Panc1 (cell line): Measurements from ENCODE around the gene KLF16. TPM values are rescaled to one million over a fixed set of nuclear protein-coding genes. Genes with fewer than 3 reads are reported as not detected.

Source experiments
- ATAC-seq: fragments of 200-7000 bp; cut with Tn5 transposase; 2 replicates; pipeline ENCODE4 v1.9.1; 2020; ENCODE audit warnings: mild to moderate bottlenecking, moderate library complexity
- BruUV-seq: library from RNA; stranded (reverse); fragments of 400-500 nt; replicated peaks from 2 replicates; lab custom pipeline; 2021; lab: Mats Ljungman, UMichigan
- CTCF ChIA-PET: fragments of 300-600 bp; sonication (Branson Sonifier 250); formaldehyde crosslinking; loops from one replicate; lab custom pipeline; 2022; ENCODE audit warnings: antibody characterized with exemption; lab: Charles Lee
- POLR2A ChIA-PET: fragments of 300-600 bp; sonication (Branson Sonifier 250); formaldehyde crosslinking; loops from one replicate; lab custom pipeline; 2022; ENCODE audit warnings: antibody characterized with exemption; lab: Charles Lee
- DNase-seq: peaks from one replicate; pipeline ENCODE4 v3.0.0-alpha.2; 2010; ENCODE audit warnings: low read depth, low spot score
- H3K27ac ChIP-seq: 2 replicates; pipeline ENCODE4 v1.5.1; 2011; ENCODE audit warnings: mild to moderate bottlenecking, low read length, inconsistent platforms
- H3K27me3 ChIP-seq: fragments of 200-500 bp; sonication (Bioruptor generic); 2 replicates; pipeline ENCODE4 v1.6.0; 2014; ENCODE audit warnings: low read length, inconsistent platforms; ENCODE audit not compliant: control insufficient read depth, insufficient read depth
- H3K36me3 ChIP-seq: fragments of 200-500 bp; sonication (Bioruptor generic); 2 replicates; pipeline ENCODE4 v1.5.1; 2014; ENCODE audit warnings: inconsistent platforms, mild to moderate bottlenecking, low read length, moderate library complexity; ENCODE audit not compliant: control insufficient read depth, insufficient read depth
- H3K4me1 ChIP-seq: 2 replicates; pipeline ENCODE4 v1.5.1; 2011; ENCODE audit warnings: inconsistent platforms, mild to moderate bottlenecking, low read length, moderate library complexity; ENCODE audit not compliant: control insufficient read depth, insufficient read depth
- H3K4me3 ChIP-seq, 2 experiments: 2 replicates each; pipeline ENCODE4 v1.5.1; 2011 to 2012; ENCODE audit warnings: low read depth in 2 of 2, low read length in 2 of 2, mild to moderate bottlenecking in 2 of 2, inconsistent platforms in 1 of 2, moderate library complexity in 1 of 2
- H3K9me3 ChIP-seq: fragments of 200-500 bp; sonication (Bioruptor generic); 2 replicates; pipeline ENCODE4 v1.5.1; 2014; ENCODE audit warnings: low read depth, mild to moderate bottlenecking, inconsistent platforms, low read length, moderate library complexity; ENCODE audit not compliant: control insufficient read depth, insufficient read depth
- CTCF ChIP-seq: fragments of 450-650 bp; IDR thresholded peaks from 2 replicates; pipeline ENCODE4 v1.5.1; 2017; ENCODE audit warnings: mild to moderate bottlenecking
- POLR2AphosphoS5 ChIP-seq: IDR thresholded peaks from 2 replicates; pipeline ENCODE4 v1.6.1; 2012; ENCODE audit warnings: mild to moderate bottlenecking, low read depth, low read length, moderate library complexity
- REST ChIP-seq, 2 experiments: IDR thresholded peaks; 2 replicates each; pipeline ENCODE4 v1.6.1; 2011 to 2012; ENCODE audit warnings: low read depth in 2 of 2, control low read depth in 1 of 2, low read length in 1 of 2, mild to moderate bottlenecking in 1 of 2, moderate library complexity in 1 of 2; ENCODE audit not compliant: insufficient read depth in 1 of 2
- SIN3A ChIP-seq: IDR thresholded peaks from 2 replicates; pipeline ENCODE4 v1.6.1; 2012; ENCODE audit warnings: low read depth, mild to moderate bottlenecking, low read length, moderate library complexity, borderline replicate concordance; ENCODE audit not compliant: insufficient read depth
- TCF7L2 ChIP-seq: IDR thresholded peaks from 2 replicates; pipeline ENCODE4 v1.6.1; 2011; ENCODE audit warnings: mild to moderate bottlenecking, low read depth, low read length, inconsistent platforms
- in situ Hi-C: cut with HindIII; loops from 2 replicates; pipeline ENCODE4 v1.10.0; 2016; ENCODE audit warnings: low sequenced_read_pairs, low pct_unique_long_range_greater_than_20kb
- intact Hi-C: fragments of 100-400 bp; cut with micrococcal nuclease; formaldehyde crosslinking; loops from one replicate; pipeline ENCODE4 v1.10.0; 2022; ENCODE audit not compliant: unreplicated experiment
- total RNA-seq: library from RNA; stranded (reverse); gene quantifications from one replicate; pipeline ENCODE4 v1.2.1, GENCODE V29; 2021; ENCODE audit not compliant: unreplicated experiment

KLF16 gene
- total RNA-seq, 1 experiment from 2014 or later: 79.3 TPM

GRCh38 chr19:1807695-1808394, 55.5 kb downstream of the KLF16 start:
- POLR2A ChIA-PET: no interaction called here
- H3K4me1 ChIP-seq: peaks cover 5% of the 10 kb centered on the region; the same call in 1 of the 2 replicates
- ATAC-seq (no peak), DNase-seq (no peak)
- H3K9me3 ChIP-seq: no peaks in the 10 kb centered on the region
- CTCF ChIA-PET: interaction anchor here (0.6 kb wide), 1 partner anchor 18 kb away, joined by 13 read pairs; no protein-coding TSS in a partner anchor
- TF ChIP-seq CTCF: no peak
- no peaks in the 10 kb centered on the region for H3K27me3 ChIP-seq
- in situ Hi-C loops (no loop called here), intact Hi-C loops (no loop called here)
- no peak overlapping the region for H3K4me3 ChIP-seq
- H3K27ac ChIP-seq: no peak overlapping the region
- BruUV-seq: no TSS peak
- H3K36me3 ChIP-seq: no peaks in the 10 kb centered on the region

- no peak overlapping the region for H3K27ac ChIP-seq
- H3K4me3 ChIP-seq: no peak overlapping the region
- no peaks in the 10 kb centered on the region for H3K27me3 ChIP-seq
- in situ Hi-C loops (no loop called here), intact Hi-C loops (no loop called here)
- no peaks in the 10 kb centered on the region for H3K36me3 ChIP-seq
- peaks cover 5% of the 10 kb centered on the region; the same call in 1 of the 2 replicates for H3K4me1 ChIP-seq
- POLR2A ChIA-PET: no interaction called here
- CTCF ChIA-PET: no interaction called here
- ATAC-seq: no peak
- no peak for TF ChIP-seq CTCF
- TF ChIP-seq SIN3A: no peak
- DNase-seq: no peak
- no TSS peak for BruUV-seq
- H3K9me3 ChIP-seq: no peaks in the 10 kb centered on the region
These were observed 56.2 kb downstream of the KLF16 start for GRCh38 chr19:1807030-1807694.

GRCh38 chr19:1806184-1807029, 57.0 kb downstream of the KLF16 start:
- Histone ChIP-seq H3K4me3 (no peak overlapping the region), H3K4me1 (peaks cover 5% of the 10 kb centered on the region; the same call in 1 of the 2 replicates), H3K9me3 (no peaks in the 10 kb centered on the region), H3K27ac (no peak overlapping the region), H3K36me3 (no peaks in the 10 kb centered on the region), H3K27me3 (no peaks in the 10 kb centered on the region)
- DNase-seq (no peak), ATAC-seq (no peak)
- TF ChIP-seq CTCF: no peak
- TF ChIP-seq POLR2AphosphoS5: no peak
- TF ChIP-seq TCF7L2: no peak
- no peak for TF ChIP-seq SIN3A
- no peak for TF ChIP-seq REST (IDR thresholded peaks at IDR 0.05; ENCODE audit: insufficient read depth in 1 of 2, low read depth in 2 of 2, low read length in 1 of 2)
- BruUV-seq: no TSS peak
- in situ Hi-C loops: no loop called here
- ChIA-PET CTCF (no interaction called here), POLR2A (no interaction called here)
- intact Hi-C loops: no loop called here
